SK-N-MC (cell line): ENCODE results near the gene BCL2L1.

Source experiments
- DNase-seq: peaks from one replicate; pipeline ENCODE4 v3.0.0-alpha.2; 2011; ENCODE audit warnings: low read depth, low spot score
- H3K27ac ChIP-seq: fragments of 200-600 bp; sonication (generic); 2 replicates; pipeline ENCODE4 v1.5.1; 2016; ENCODE audit warnings: mixed run types
- H3K36me3 ChIP-seq: fragments of 200-600 bp; sonication (generic); 2 replicates; pipeline ENCODE4 v1.6.1; 2017; ENCODE audit warnings: antibody characterized with exemption, low read length, mixed read lengths; ENCODE audit not compliant: insufficient read depth
- H3K4me3 ChIP-seq: fragments of 200-600 bp; sonication (generic); 2 replicates; pipeline ENCODE4 v1.5.1; 2016
- H3K9ac ChIP-seq: fragments of 200-600 bp; sonication (generic); 2 replicates; pipeline ENCODE4 v1.8.0; 2017; ENCODE audit warnings: mixed run types, mixed read lengths; ENCODE audit not compliant: insufficient read length
- H3K9me3 ChIP-seq: fragments of 200-600 bp; sonication (generic); 2 replicates; pipeline ENCODE4 v1.6.1; 2017; ENCODE audit warnings: low read depth, mild to moderate bottlenecking, antibody characterized with exemption, low read length, moderate library complexity, mixed read lengths
- EZH2 ChIP-seq: fragments of 200-600 bp; sonication (generic); IDR thresholded peaks from one replicate; pipeline ENCODE4 v1.6.1; 2017; ENCODE audit warnings: antibody characterized with exemption
- FOXP2 ChIP-seq: optimal IDR thresholded peaks from 2 replicates; pipeline ENCODE3; 2011; ENCODE audit warnings: mild to moderate bottlenecking, moderate library complexity; ENCODE audit not compliant: insufficient read depth; ENCODE audit errors: extremely low read length, control extremely low read depth
- POLR2AphosphoS5 ChIP-seq: IDR thresholded peaks from 2 replicates; pipeline ENCODE4 v1.6.1; 2012; ENCODE audit warnings: mild to moderate bottlenecking, low read depth, low read length, borderline replicate concordance

The BCL2L1 gene

DNA sequence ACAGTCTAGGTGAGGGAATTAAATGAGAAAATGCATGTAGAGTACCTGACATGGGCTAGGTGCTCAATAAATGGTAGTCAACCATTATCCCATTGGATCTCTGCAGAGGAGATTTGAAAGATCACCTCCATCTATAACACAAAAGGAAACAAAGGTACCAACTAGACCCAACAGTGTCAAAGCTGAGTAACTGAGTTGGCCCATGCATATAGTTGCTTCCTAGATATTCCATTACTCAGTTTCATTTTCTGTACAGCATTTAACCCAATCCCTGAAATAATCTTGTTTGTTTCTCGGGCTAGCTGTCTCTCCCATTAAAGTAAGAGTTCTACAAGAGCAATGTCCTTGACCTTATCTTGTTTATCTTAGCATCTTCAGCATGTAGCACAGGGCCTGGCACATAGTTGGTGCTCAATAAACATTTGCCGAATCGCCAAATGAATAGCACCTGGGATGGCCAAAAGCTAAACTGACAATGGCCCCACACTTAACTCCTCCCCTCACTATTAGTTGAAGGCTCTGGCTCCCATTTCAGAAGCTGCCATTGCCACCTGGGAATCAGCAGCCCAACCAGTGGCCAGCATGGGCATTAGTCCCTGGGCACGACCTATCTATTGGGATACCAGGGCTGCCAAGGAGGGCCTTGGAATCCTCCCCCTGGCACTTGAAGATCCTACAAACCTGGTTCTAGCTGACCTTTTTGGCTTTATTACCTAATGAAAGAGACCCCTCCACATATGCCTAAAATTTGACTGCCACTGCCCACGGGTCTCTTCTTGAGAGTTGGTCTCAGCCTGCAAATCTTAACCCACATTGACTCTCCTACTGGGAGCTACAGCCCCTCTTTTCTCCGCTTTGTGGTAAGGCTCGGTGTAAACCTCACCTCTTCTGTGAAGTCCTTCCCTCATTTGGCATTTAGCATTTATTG lies 22.6 kb downstream of the BCL2L1 start:
- TF ChIP-seq POLR2AphosphoS5 (no peak), FOXP2 (no peak), EZH2 (no peak)
- Histone ChIP-seq H3K27ac (no peak overlapping the region), H3K9me3 (no peaks in the 10 kb centered on the region), H3K36me3 (no peaks in the 10 kb centered on the region), H3K4me3 (no peak overlapping the region), H3K9ac (no peak overlapping the region)
- DNase-seq = no peak

DNA sequence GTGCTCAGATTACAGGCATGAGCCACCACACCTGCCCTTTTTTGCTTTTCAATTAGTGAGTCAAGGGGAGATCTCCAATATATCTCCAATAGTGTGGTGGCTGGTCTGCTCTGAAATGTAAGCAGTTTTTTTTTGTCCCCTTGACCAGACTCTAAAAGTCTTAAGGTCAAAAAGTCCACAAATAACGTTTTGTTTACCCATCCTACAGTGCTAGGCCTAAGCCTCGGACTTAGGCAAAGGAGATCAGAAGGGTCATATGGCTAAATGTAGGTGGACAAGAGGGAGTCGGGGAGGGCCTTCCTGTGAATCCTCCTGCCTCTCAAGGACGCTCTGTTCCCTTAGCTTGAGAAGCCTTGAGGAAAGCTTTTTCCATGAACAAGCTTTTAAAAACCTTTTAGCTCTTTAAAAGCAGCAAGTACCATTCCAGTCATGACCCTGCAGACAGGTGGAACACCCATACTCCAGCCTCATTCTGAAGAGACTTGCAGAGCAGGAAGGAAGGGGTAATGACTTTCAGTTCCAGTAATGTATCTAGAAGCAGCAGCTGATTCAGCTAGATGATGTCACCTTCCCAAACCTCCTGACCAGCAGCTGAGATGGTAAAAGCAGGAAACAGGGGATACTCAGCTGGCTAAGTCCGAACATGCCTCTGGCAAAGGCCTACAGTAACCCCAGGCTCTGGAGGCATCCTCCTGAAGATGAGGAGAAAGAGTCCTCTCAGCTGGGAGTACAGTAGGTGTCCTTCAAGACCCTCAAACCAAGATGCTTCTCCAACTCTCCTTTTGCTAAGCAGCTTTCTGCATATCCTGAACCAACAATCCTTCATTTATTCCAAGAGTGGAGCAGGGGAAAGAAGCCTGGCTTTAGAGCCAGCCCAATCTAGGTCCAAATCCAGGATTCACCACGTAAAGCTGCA lies 23.6 kb downstream of the BCL2L1 start:
- Histone ChIP-seq H3K9me3 (no peaks in the 10 kb centered on the region), H3K9ac (no peak overlapping the region), H3K4me3 (no peak overlapping the region), H3K36me3 (no peaks in the 10 kb centered on the region), H3K27ac (no peak overlapping the region)
- TF ChIP-seq POLR2AphosphoS5 (no peak), EZH2 (no peak), FOXP2 (no peak)
- DNase-seq = no peak

DNA sequence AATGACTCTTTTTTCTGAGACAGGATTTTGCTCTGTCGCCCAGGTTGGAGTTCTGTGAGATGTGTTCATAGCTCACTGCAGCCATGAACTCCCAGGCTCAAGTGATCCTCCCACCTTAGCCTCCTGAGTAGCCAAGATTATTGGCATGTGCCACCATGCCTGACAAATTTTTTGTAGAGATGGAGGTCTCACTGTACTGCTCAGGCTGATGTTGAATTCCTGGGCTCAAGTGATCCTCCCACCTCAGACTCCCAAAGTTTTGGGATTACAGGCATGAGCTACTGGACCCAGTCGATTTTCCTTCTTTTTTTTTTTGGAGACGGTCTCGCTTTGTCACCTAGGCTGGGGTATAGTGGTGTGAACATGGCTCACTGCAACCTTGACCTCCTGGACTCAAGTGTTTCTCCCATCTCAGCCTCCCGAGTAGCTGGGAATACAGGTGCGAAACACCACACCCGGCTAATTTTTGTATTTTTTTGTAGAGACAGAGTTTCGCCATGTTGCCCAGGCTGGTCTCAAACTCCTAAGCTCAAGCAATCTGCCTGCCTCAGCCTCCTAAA lies 24.3 kb downstream of the BCL2L1 start:
- no peak for DNase-seq
- TF ChIP-seq EZH2 (no peak), FOXP2 (no peak), POLR2AphosphoS5 (no peak)
- Histone ChIP-seq H3K9me3 (no peaks in the 10 kb centered on the region), H3K27ac (no peak overlapping the region), H3K9ac (no peak overlapping the region), H3K4me3 (no peak overlapping the region), H3K36me3 (no peaks in the 10 kb centered on the region)

DNA sequence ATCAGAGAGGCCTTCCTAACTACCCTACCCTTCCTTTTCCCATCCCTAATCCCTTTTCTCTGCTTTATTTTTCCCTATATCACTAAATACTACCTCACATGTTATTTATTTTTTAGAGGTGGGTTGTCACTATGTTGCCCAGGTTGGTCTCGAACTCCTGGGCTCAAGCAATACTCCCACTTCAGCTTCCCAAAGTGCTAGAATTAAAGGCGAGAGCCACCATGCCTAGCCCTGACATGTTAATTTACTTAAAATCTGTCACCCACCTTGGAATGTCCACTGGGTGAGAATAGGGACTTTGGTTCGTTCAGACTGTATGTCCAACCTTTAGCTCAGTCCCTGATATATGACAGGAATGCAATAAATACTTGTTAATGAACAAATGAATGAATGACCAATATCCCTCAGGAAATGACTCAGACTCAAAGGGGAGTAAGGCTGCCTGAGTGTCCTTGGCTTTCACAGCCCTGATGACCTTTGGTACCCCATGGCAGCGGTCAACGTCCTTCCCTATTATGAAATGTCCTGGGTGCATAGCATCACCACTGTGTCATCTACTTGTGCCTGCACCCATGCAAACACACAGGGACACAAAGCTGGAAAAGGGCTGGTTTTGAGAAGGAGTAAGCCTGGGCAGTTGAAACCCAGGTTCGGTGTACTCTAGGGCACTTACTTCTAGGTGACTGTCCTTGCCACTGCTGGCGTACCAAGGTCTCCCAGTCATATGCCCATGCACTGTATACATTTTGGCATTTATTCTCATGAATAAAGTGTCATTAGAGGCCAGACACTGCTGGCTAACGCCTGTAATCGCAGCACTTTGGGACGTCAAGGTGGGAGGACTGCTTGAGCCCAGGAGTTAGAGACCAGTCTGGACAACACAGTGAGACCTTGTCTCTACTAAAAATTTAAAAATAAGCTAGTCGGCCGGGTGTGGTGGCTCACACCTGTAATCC lies 26.5 kb downstream of the BCL2L1 start:
- Histone ChIP-seq H3K4me3 (no peak overlapping the region), H3K27ac (no peak overlapping the region), H3K9ac (no peak overlapping the region), H3K36me3 (no peaks in the 10 kb centered on the region), H3K9me3 (no peaks in the 10 kb centered on the region)
- TF ChIP-seq POLR2AphosphoS5 (no peak), FOXP2 (no peak), EZH2 (no peak)
- no peak for DNase-seq

DNA sequence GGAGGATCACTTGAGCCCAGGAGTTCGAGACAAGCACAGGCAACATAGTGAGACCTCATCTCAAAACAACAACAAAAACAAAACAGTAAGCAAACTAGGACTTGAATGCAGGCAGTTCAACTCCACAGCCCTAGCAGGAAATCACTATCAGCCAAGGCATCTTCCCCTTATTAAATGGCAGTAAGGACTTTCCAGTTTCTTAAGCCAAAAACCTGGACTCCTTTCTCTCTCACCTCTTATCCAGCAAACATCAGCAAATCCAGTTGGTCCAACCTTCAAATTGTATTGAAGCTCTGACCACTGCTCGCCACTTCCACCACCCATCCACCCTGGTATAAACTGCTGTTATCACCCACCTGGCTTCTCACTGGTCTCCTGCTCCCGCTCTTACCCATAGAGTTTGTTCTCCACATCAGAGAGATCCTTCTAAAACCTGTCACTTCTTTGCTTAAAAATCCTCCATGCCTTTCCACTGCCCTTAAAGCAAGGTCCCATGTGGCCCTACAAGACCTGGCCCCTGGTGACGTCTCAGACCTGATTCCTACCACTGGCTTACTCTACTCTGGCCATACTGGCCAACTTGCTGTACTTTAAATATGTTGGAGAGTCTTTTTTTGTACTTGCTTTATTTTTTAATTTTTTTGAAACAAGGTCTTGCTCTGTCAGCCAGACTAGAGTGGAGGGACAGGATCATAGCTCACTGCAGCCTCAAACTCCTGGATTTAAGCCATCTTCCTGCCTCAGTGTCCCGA lies 27.6 kb downstream of the BCL2L1 start:
- TF ChIP-seq POLR2AphosphoS5 (no peak), EZH2 (no peak), FOXP2 (no peak)
- Histone ChIP-seq H3K27ac (no peak overlapping the region), H3K36me3 (no peaks in the 10 kb centered on the region), H3K4me3 (no peak overlapping the region), H3K9me3 (no peaks in the 10 kb centered on the region), H3K9ac (no peak overlapping the region)
- DNase-seq = no peak

DNA sequence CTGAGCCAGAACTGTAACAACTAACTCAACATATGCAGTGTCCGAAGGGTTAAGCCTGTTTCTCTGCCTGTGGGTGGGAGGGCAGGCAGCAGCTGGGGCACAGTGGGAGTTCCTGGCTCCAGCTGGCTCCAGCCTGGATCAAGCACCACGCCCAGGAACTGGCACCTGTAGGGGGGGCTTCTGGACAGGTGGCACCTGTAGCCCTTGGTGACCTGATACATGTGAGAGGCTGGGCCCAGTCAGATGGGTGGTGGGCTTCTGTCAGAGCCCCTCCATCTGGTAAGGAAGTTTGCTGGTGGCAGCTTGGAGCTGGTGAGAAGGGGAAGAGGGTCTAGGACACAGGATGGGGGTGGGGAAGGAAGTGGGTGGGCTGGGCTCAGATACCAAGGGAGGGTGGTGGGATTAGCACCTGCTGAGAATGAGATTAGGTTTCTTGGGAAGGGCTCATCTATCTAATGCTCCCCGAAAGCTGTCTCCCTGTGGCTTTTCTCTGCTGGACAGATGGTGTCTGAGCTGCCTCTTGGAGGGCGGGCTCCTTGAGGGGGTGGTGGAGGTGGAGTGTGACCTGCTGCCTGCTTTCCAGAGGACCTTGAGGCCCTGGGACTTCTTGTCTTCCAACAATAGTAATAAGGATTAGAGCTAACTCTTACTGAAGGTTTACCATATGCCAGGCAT lies 28.5 kb downstream of the BCL2L1 start:
- no peaks in the 10 kb centered on the region for H3K36me3 ChIP-seq
- H3K4me3 ChIP-seq = no peak overlapping the region
- no peak for TF ChIP-seq FOXP2
- no peaks in the 10 kb centered on the region for H3K9me3 ChIP-seq
- no peak overlapping the region for H3K9ac ChIP-seq
- H3K27ac ChIP-seq = no peak overlapping the region
- DNase-seq = no peak

DNA sequence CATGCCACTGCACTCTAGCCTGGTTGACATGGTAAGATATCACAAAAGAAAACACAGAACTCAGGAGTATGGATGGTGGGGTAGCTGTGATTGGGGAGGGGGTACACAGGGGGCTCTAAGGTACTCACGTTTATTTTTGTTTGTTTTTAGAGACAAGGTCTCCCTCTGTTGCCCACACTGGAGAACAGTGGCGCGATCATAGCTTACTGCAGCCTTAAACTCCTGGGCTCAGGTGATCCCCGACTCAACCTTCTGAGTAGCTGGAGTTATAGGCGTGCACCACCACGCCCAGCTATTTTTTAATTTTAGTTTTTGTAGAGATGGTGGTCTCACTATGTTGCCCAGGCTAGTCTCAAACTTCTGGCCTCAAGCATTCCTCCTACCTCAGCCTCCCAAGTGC lies 29.3 kb downstream of the BCL2L1 start:
- H3K9ac ChIP-seq = no peak overlapping the region
- DNase-seq = no peak
- no peak overlapping the region for H3K27ac ChIP-seq
- H3K36me3 ChIP-seq = no peaks in the 10 kb centered on the region
- H3K9me3 ChIP-seq = no peaks in the 10 kb centered on the region
- TF ChIP-seq FOXP2 = no peak
- TF ChIP-seq EZH2 = no peak
- TF ChIP-seq POLR2AphosphoS5 = no peak
- no peak overlapping the region for H3K4me3 ChIP-seq
